ACC112 (cell line): ENCODE data around the gene ADAMTS2.

Experiments used
- H2AFZ ChIP-seq: fragments of 200-600 bp; sonication (generic); one replicate; pipeline ENCODE4 v1.6.0; 2017; ENCODE audit warnings: antibody characterized with exemption, low read length; ENCODE audit not compliant: unreplicated experiment
- H3K27ac ChIP-seq: fragments of 200-600 bp; sonication (generic); 2 replicates; pipeline ENCODE4 v1.5.1; 2014; ENCODE audit warnings: low read depth, mild to moderate bottlenecking, antibody characterized with exemption, low read length, moderate library complexity
- H3K27me3 ChIP-seq: fragments of 200-600 bp; sonication (generic); 2 replicates; pipeline ENCODE4 v1.6.1; 2014; ENCODE audit warnings: mild to moderate bottlenecking, antibody characterized with exemption, low read length, moderate library complexity, mixed read lengths; ENCODE audit not compliant: insufficient read depth
- H3K36me3 ChIP-seq: fragments of 200-600 bp; sonication (generic); 2 replicates; pipeline ENCODE4 v1.6.1; 2016; ENCODE audit warnings: mild to moderate bottlenecking, antibody characterized with exemption, low read length, moderate library complexity, mixed read lengths; ENCODE audit not compliant: insufficient read depth
- H3K4me1 ChIP-seq: fragments of 200-600 bp; sonication (generic); one replicate; pipeline ENCODE4 v1.6.1; 2016; ENCODE audit warnings: low read length, mixed read lengths; ENCODE audit not compliant: insufficient read depth, unreplicated experiment, control insufficient read depth
- H3K4me3 ChIP-seq: fragments of 200-600 bp; sonication (generic); 2 replicates; pipeline ENCODE4 v1.5.1; 2014; ENCODE audit warnings: mild to moderate bottlenecking, low read depth, low read length
- H3K79me2 ChIP-seq: fragments of 200-600 bp; sonication (generic); one replicate; pipeline ENCODE4 v1.6.0; 2016; ENCODE audit warnings: low read length; ENCODE audit not compliant: control insufficient read depth, unreplicated experiment, insufficient read depth

Gene ADAMTS2

GRCh38 chr5:179208706-179209358, 136.4 kb downstream of the ADAMTS2 start:
- no peak overlapping the region for H3K27ac ChIP-seq
- no peaks in the 10 kb centered on the region for H3K27me3 ChIP-seq
- H3K79me2 ChIP-seq, result peaks cover 28% of the 10 kb centered on the region
- H3K4me1 ChIP-seq, result peaks cover 19% of the 10 kb centered on the region
- H3K4me3 ChIP-seq, result no peak overlapping the region
- H3K36me3 ChIP-seq, result 0 out of 2 replicates have a peak, but pooled peaks cover 3% of the 10 kb centered on the region
- H2AFZ ChIP-seq, result no peak overlapping the region

GRCh38 chr5:179207920-179208705, 137.1 kb downstream of the ADAMTS2 start:
- no peak overlapping the region for H2AFZ ChIP-seq
- no peak overlapping the region for H3K4me3 ChIP-seq
- no peak overlapping the region for H3K27ac ChIP-seq
- H3K4me1 ChIP-seq, result peaks cover 19% of the 10 kb centered on the region
- H3K79me2 ChIP-seq, result peaks cover 28% of the 10 kb centered on the region
- no peaks in the 10 kb centered on the region for H3K27me3 ChIP-seq
- 0 out of 2 replicates have a peak, but pooled peaks cover 3% of the 10 kb centered on the region for H3K36me3 ChIP-seq

DNA sequence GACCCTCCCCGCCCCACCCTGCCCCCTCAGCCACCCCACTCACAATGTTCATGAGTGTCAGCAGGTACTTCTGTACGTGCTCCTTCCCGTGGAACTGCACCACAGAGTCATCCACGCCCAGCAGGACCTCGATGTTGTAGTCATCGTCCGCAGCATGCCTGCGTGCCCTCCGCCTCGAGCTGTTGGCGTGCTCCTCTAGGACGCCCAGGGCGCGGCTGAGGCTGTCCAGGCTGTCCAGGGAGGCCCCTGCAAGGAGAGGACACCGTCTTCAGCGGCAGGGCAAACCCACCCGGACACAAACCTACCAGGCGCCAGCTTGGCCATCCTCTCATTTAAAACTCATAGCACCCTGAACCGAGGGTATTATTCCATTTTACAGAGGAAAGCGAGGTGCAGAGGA, 137.8 kb downstream of the ADAMTS2 start:
- H3K27me3 ChIP-seq, result no peaks in the 10 kb centered on the region
- H3K36me3 ChIP-seq, result 0 out of 2 replicates have a peak, but pooled peaks cover 3% of the 10 kb centered on the region
- H2AFZ ChIP-seq, result no peak overlapping the region
- H3K79me2 ChIP-seq, result peaks cover 28% of the 10 kb centered on the region
- H3K27ac ChIP-seq, result no peak overlapping the region
- H3K4me3 ChIP-seq, result no peak overlapping the region
- peaks cover 19% of the 10 kb centered on the region for H3K4me1 ChIP-seq

DNA sequence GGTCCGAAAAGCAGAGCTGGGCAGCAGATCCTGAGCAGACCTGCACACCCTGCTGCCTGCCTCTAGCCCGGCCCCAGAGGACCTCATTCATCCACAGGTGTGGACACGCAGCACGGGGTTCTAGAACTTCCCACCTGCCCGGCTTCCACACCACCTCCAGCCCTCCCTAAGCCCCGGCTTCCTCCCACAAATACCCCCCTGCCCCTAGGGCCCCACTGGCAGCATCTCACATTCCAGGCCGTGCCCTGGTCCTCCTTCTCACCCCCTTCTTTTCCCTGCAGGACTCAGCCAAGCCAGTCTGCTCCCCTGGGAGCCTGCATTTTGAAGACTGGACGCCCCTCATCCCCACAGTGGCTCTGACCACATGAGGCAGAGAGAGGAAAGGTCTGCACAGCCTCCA, 138.9 kb downstream of the ADAMTS2 start:
- Histone ChIP-seq H3K4me1 (peaks cover 17% of the 10 kb centered on the region), H2AFZ (no peak overlapping the region), H3K79me2 (peaks cover 24% of the 10 kb centered on the region), H3K4me3 (no peak overlapping the region), H3K36me3 (0 out of 2 replicates have a peak, but pooled peaks cover 3% of the 10 kb centered on the region), H3K27me3 (no peaks in the 10 kb centered on the region), H3K27ac (no peak overlapping the region)

DNA sequence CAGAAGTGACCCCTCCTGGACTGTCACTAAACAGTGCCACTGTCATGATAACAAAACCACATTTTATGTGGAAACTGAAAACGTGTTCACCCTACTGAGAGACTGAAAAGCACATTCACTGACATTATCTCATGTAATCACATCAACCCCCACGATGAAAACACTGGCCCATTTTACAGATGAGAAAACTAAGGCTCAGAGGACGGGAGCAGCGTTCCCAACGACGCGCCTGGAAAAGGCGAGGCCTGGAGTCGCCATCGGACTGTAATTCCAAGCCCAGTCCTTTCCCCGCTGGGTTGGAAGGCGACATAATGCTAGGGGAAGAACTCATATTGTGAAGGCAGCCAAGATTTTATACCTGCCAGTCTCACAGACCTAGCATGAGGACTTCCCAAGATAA, 140.0 kb downstream of the ADAMTS2 start:
- 0 out of 2 replicates have a peak, but pooled peaks cover 3% of the 10 kb centered on the region for H3K36me3 ChIP-seq
- H3K4me1 ChIP-seq, result peaks cover 14% of the 10 kb centered on the region
- no peak overlapping the region for H3K4me3 ChIP-seq
- no peak overlapping the region for H3K27ac ChIP-seq
- H2AFZ ChIP-seq, result no peak overlapping the region
- no peaks in the 10 kb centered on the region for H3K27me3 ChIP-seq
- peaks cover 13% of the 10 kb centered on the region for H3K79me2 ChIP-seq

DNA sequence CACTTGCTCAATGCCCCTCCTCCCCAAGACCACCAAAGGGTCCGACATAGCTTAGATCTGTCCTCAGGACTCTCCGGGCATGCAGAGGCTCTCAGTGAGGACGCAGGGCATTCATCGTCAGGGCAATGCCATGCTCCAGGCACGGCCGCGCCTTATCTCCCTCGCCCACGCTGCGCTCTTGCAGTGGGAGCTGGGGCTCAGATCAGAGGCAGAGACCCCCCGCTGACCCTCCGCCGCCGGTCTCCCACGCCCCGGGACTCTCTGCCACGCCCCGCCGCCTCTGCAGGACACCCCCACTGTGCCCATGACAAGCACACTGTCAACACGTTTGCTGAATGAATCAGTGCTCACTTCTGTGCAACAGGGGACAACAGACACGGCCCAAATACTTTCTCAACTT, 140.7 kb downstream of the ADAMTS2 start:
- H3K4me3 ChIP-seq, result no peak overlapping the region
- H3K4me1 ChIP-seq, result peaks cover 7% of the 10 kb centered on the region
- H3K79me2 ChIP-seq, result peaks cover 8% of the 10 kb centered on the region
- no peaks in the 10 kb centered on the region for H3K27me3 ChIP-seq
- no peak overlapping the region for H3K27ac ChIP-seq
- 0 out of 2 replicates have a peak, but pooled peaks cover 3% of the 10 kb centered on the region for H3K36me3 ChIP-seq
- no peak overlapping the region for H2AFZ ChIP-seq

DNA sequence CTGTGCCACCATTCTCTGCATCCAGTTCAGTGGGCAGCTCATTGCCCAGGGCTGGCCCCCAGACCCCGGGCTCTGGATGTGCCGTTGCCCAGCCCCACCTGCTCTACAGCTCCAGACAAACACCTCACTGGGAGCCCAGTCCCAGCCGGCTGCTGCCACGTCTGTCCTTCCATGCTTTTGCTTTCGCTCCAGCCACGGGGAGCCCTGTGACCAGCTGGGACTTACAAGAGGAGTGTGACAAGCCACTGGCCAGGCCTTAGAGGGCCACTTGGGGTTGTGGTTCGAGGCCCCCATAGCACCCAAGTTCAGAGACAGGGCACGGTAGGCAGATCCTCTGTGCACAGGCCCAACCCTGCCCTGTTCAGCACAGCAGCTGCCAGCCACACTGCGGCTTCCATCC, 142.0 kb downstream of the ADAMTS2 start:
- Histone ChIP-seq H3K36me3 (0 out of 2 replicates have a peak, but pooled peaks cover 3% of the 10 kb centered on the region), H3K79me2 (no peaks in the 10 kb centered on the region), H3K4me3 (no peak overlapping the region), H3K4me1 (no peaks in the 10 kb centered on the region), H3K27ac (no peak overlapping the region), H2AFZ (no peak overlapping the region), H3K27me3 (no peaks in the 10 kb centered on the region)

DNA sequence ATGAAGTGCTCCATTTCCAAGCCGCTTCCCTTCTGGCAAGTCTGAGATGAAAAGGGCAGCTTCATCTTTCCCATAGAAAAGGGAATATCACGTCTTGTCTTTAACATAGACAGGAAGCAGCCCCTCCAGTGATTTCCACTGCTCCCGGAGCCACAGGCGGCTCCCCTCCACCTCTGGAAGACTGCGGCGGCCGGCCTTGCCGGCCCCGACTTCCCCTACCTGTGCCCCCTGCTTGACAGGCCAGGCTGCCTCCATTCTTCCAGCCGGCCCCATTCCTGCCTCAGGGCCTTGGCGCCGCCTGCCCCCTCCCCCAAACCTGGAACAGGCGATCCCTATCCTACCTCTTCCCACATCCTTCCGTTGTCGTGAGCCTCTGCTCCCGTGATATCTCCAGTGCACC, 143.3 kb downstream of the ADAMTS2 start:
- Histone ChIP-seq H3K79me2 (no peaks in the 10 kb centered on the region), H3K4me3 (no peak overlapping the region), H3K27ac (no peak overlapping the region), H2AFZ (no peak overlapping the region), H3K4me1 (no peaks in the 10 kb centered on the region), H3K27me3 (no peaks in the 10 kb centered on the region), H3K36me3 (0 out of 2 replicates have a peak, but pooled peaks cover 3% of the 10 kb centered on the region)

DNA sequence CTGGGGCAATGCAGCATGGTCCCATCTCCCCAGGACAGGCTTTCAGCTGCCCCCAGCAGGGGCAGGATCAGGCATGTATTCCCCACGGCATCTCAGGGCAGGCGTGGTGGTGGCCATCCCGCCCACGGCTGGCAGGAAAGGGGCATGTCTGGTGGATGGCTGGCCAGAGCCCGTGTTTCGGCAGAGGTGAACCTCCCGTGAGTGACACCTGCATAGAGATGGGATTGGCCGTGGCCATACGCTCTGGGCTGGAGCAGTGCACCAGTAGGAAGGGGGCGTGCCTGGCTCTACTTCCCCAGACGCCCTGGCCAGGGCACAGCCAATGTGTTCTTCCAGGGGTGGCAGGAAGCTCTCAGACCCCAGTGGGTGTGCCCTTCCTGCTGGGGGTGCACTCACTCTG, 146.0 kb downstream of the ADAMTS2 start:
- Histone ChIP-seq H2AFZ (no peak overlapping the region), H3K4me3 (no peak overlapping the region), H3K4me1 (no peaks in the 10 kb centered on the region), H3K27me3 (no peaks in the 10 kb centered on the region), H3K27ac (no peak overlapping the region), H3K79me2 (no peaks in the 10 kb centered on the region), H3K36me3 (no peaks in the 10 kb centered on the region)

DNA sequence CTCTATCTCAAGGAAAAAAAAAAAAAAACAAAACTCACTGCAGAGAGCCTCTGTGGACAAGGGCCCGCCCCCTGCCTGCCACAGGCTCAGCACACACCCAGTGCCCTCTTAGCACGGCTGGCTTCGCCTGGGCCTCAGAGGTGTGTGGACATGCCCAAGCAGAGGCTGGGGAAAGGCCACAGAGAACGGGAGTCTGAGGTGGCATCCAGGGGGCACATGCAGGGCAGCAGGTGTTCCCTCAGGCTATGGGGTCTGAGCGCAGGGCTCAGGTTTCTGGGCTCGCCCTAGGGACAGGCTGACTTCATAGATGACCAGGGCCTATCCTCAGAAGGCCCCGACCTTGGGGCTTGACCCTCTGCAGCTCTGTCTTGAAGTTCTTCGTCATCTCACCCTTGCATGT, 146.4 kb downstream of the ADAMTS2 start:
- Histone ChIP-seq H3K4me1 (no peaks in the 10 kb centered on the region), H3K27ac (no peak overlapping the region), H3K36me3 (no peaks in the 10 kb centered on the region), H3K4me3 (no peak overlapping the region), H2AFZ (no peak overlapping the region), H3K79me2 (no peaks in the 10 kb centered on the region), H3K27me3 (no peaks in the 10 kb centered on the region)
